H1 (cell line): ENCODE measurements around the gene ARL8A. TPM values are rescaled to one million over a fixed set of nuclear protein-coding genes. Genes with fewer than 3 reads are reported as not detected.
A peak's percentile ranks its signal among the peaks of the same experiment; 100 is the strongest.

Experiments used
- CTCF ChIA-PET: fragments of 300-600 bp; sonication (Branson Sonifier 250); formaldehyde crosslinking; loops from one replicate; lab custom pipeline; 2021; ENCODE audit not compliant: partially characterized antibody; lab: Charles Lee
- POLR2A ChIA-PET: fragments of 300-600 bp; sonication (Branson Sonifier 250); formaldehyde crosslinking; loops from one replicate; lab custom pipeline; 2021; ENCODE audit warnings: inconsistent platforms; ENCODE audit not compliant: partially characterized antibody; lab: Charles Lee
- DNase-seq, 2 experiments: peaks; one replicate each; pipeline versions ENCODE4 v3.0.0 to v3.0.0-alpha.2; 2010 to 2022; ENCODE audit warnings: low spot score in 2 of 2, low read depth in 1 of 2, mixed read lengths in 1 of 2
- FAIRE-seq: peaks from 2 replicates; lab custom pipeline; 2011; peaks lifted over from hg19 to GRCh38; lab: Jason Lieb, UNC
- H2AFZ ChIP-seq: 2 replicates; pipeline ENCODE4 v1.8.1; 2012; ENCODE audit warnings: low read length, inconsistent platforms
- H2AK5ac ChIP-seq: 2 replicates; pipeline ENCODE4 v1.6.1; 2013; ENCODE audit warnings: low read depth, low read length
- H2BK120ac ChIP-seq: replicated peaks from 2 replicates; pipeline ENCODE3; 2013; ENCODE audit warnings: low read depth, low read length, inconsistent platforms
- H2BK12ac ChIP-seq: 2 replicates; pipeline ENCODE4 v1.6.1; 2013; ENCODE audit warnings: low read depth, low read length
- H2BK15ac ChIP-seq: 2 replicates; pipeline ENCODE4 v1.6.1; 2013; ENCODE audit warnings: low read length
- H2BK20ac ChIP-seq: 2 replicates; pipeline ENCODE4 v1.6.1; 2013; ENCODE audit warnings: low read length
- H2BK5ac ChIP-seq: 2 replicates; pipeline ENCODE4 v1.6.1; 2013; ENCODE audit warnings: low read depth, low read length
- H3K14ac ChIP-seq: 2 replicates; pipeline ENCODE4 v1.6.1; 2013; ENCODE audit warnings: inconsistent platforms; ENCODE audit not compliant: insufficient read length
- H3K18ac ChIP-seq: 2 replicates; pipeline ENCODE4 v1.6.1; 2013; ENCODE audit warnings: low read length; ENCODE audit errors: extremely low read depth
- H3K23ac ChIP-seq: 2 replicates; pipeline ENCODE4 v1.6.1; 2013; ENCODE audit warnings: inconsistent platforms; ENCODE audit not compliant: insufficient read length
- H3K23me2 ChIP-seq: 2 replicates; pipeline ENCODE4 v1.6.1; 2013; ENCODE audit warnings: low read depth, low read length
- H3K27ac ChIP-seq: 2 replicates; pipeline ENCODE4 v1.6.1; 2011; ENCODE audit warnings: low read depth, low read length, inconsistent platforms
- H3K27me3 ChIP-seq, 4 experiments: replicated peaks in 1 of 4; 1 replicate in 1 of 4; 2 replicates in 3 of 4; pipeline versions ENCODE4 v1.6.1 to v1.8.1; 2011 to 2013; ENCODE audit warnings: low read length in 3 of 4, mild to moderate bottlenecking in 3 of 4, inconsistent platforms in 2 of 4, mixed read lengths in 2 of 4, moderate library complexity in 1 of 4; ENCODE audit not compliant: control insufficient read depth in 3 of 4, insufficient read depth in 3 of 4; ENCODE audit errors: extremely low read depth in 1 of 4
- H3K36me3 ChIP-seq, 4 experiments: 2 replicates each; pipeline versions ENCODE4 v1.6.1 to v1.8.1; 2011 to 2013; ENCODE audit warnings: mild to moderate bottlenecking in 4 of 4, low read length in 3 of 4, moderate library complexity in 2 of 4, control low read depth in 1 of 4, inconsistent platforms in 1 of 4; ENCODE audit not compliant: insufficient read depth in 4 of 4, control insufficient read depth in 2 of 4
- H3K4ac ChIP-seq: replicated peaks from 2 replicates; pipeline ENCODE3; 2013; ENCODE audit warnings: low read length, low read depth, mixed read lengths, inconsistent platforms; ENCODE audit not compliant: insufficient read length
- H3K4me1 ChIP-seq, 4 experiments: replicated peaks in 1 of 4; 1 replicate in 1 of 4; 2 replicates in 3 of 4; pipeline versions ENCODE4 v1.6.1 to v1.8.1; 2011 to 2013; ENCODE audit warnings: low read length in 3 of 4, inconsistent platforms in 2 of 4, mixed read lengths in 1 of 4; ENCODE audit not compliant: insufficient read depth in 4 of 4, control insufficient read depth in 3 of 4
- H3K4me2 ChIP-seq, 2 experiments: 2 replicates each; pipeline versions ENCODE4 v1.6.1 to v1.8.1; 2011 to 2013; ENCODE audit warnings: low read depth in 2 of 2, low read length in 2 of 2, control low read depth in 1 of 2, inconsistent platforms in 1 of 2, mild to moderate bottlenecking in 1 of 2; ENCODE audit not compliant: insufficient read depth in 1 of 2
- H3K4me3 ChIP-seq, 4 experiments: fragments of 200-600, 300-600 bp in 1 of 4; sonication (generic), shearing (Covaris generic), sonication (Bioruptor Twin) in 1 of 4; 2 replicates each; pipeline versions ENCODE4 v1.5.1 to v1.8.1; 2011 to 2016; ENCODE audit warnings: low read length in 4 of 4, low read depth in 3 of 4, control low read depth in 2 of 4, inconsistent platforms in 2 of 4, mild to moderate bottlenecking in 2 of 4, mixed read lengths in 1 of 4, moderate library complexity in 1 of 4; ENCODE audit not compliant: insufficient read depth in 2 of 4; ENCODE audit errors: extremely low read depth in 1 of 4
- H3K56ac ChIP-seq: replicated peaks from 2 replicates; pipeline ENCODE3; 2013; ENCODE audit warnings: low read depth, mild to moderate bottlenecking, mixed read lengths, low read length, inconsistent platforms; ENCODE audit not compliant: insufficient read length
- H3K79me1 ChIP-seq: 2 replicates; pipeline ENCODE4 v1.6.1; 2013; ENCODE audit warnings: low read depth, low read length, control low read depth
- H3K79me2 ChIP-seq, 2 experiments: 2 replicates each; pipeline versions ENCODE4 v1.6.1 to v1.8.1; 2012 to 2013; ENCODE audit warnings: low read length in 2 of 2, mild to moderate bottlenecking in 2 of 2, inconsistent platforms in 1 of 2; ENCODE audit not compliant: insufficient read depth in 2 of 2, control insufficient read depth in 1 of 2
- H3K9ac ChIP-seq, 4 experiments: replicated peaks in 1 of 4; 1 replicate in 1 of 4; 2 replicates in 3 of 4; pipeline versions ENCODE4 v1.6.1 to v1.8.1; 2011 to 2013; ENCODE audit warnings: low read depth in 3 of 4, low read length in 3 of 4, control low read depth in 2 of 4, mild to moderate bottlenecking in 2 of 4, moderate library complexity in 2 of 4, inconsistent platforms in 1 of 4; ENCODE audit errors: extremely low read depth in 1 of 4
- H3K9me3 ChIP-seq, 2 experiments: 2 replicates each; pipeline versions ENCODE4 v1.6.1 to v1.8.1; 2012 to 2013; ENCODE audit warnings: mild to moderate bottlenecking in 2 of 2, moderate library complexity in 2 of 2, control low read depth in 1 of 2, inconsistent platforms in 1 of 2, low read depth in 1 of 2, low read length in 1 of 2, mixed read lengths in 1 of 2; ENCODE audit not compliant: insufficient read depth in 2 of 2
- H4K20me1 ChIP-seq, 2 experiments: replicated peaks in 1 of 2; 2 replicates each; pipeline versions ENCODE3 to v1.8.1; 2011 to 2013; ENCODE audit warnings: inconsistent platforms in 2 of 2, low read length in 2 of 2, mild to moderate bottlenecking in 1 of 2; ENCODE audit not compliant: insufficient read depth in 2 of 2, control insufficient read depth in 1 of 2
- H4K5ac ChIP-seq: 2 replicates; pipeline ENCODE4 v1.6.1; 2013; ENCODE audit warnings: low read length, low read depth, mixed read lengths, inconsistent platforms; ENCODE audit not compliant: insufficient read length
- H4K8ac ChIP-seq: 2 replicates; pipeline ENCODE4 v1.8.0; 2013; ENCODE audit warnings: mild to moderate bottlenecking, moderate library complexity, low read length, inconsistent platforms; ENCODE audit not compliant: insufficient read depth; ENCODE audit errors: extremely low read depth
- H4K91ac ChIP-seq: replicated peaks from 2 replicates; pipeline ENCODE3; 2013; ENCODE audit warnings: low read length, mixed read lengths, inconsistent platforms; ENCODE audit not compliant: insufficient read length
- CTBP2 ChIP-seq: IDR thresholded peaks from 2 replicates; pipeline ENCODE4 v1.7.0; 2011; ENCODE audit warnings: borderline replicate concordance, mild to moderate bottlenecking, moderate library complexity, mixed read lengths, low read length; ENCODE audit not compliant: insufficient read depth, insufficient read length
- EP300 ChIP-seq, 2 experiments: IDR thresholded peaks; 1 replicate in 1 of 2; 2 replicates in 1 of 2; pipeline ENCODE4 v1.6.1; 2011 to 2012; ENCODE audit warnings: low read depth in 2 of 2, low read length in 2 of 2, mild to moderate bottlenecking in 2 of 2, borderline replicate concordance in 1 of 2, inconsistent platforms in 1 of 2, moderate library complexity in 1 of 2
- GABPA ChIP-seq: IDR thresholded peaks from 2 replicates; pipeline ENCODE4 v1.6.1; 2011; ENCODE audit warnings: mild to moderate bottlenecking, low read length, moderate library complexity, borderline replicate concordance; ENCODE audit not compliant: insufficient read depth
- HDAC6 ChIP-seq: IDR thresholded peaks from one replicate; pipeline ENCODE4 v1.7.1; 2012; ENCODE audit warnings: low read depth, mild to moderate bottlenecking, inconsistent platforms, low read length, moderate library complexity
- KDM1A ChIP-seq: fragments of 200-600, 300-600 bp; sonication (generic); IDR thresholded peaks from 2 replicates; pipeline ENCODE4 v1.7.1; 2016; ENCODE audit warnings: mild to moderate bottlenecking, low read length, borderline replicate concordance
- KDM5A ChIP-seq: fragments of 200-600 bp; IDR thresholded peaks from 2 replicates; pipeline ENCODE4 v1.7.1; 2012; ENCODE audit warnings: mild to moderate bottlenecking, low read length, inconsistent platforms, mixed read lengths
- NANOG ChIP-seq: IDR thresholded peaks from 2 replicates; pipeline ENCODE4 v1.6.1; 2011; ENCODE audit warnings: low read length, low read depth, mild to moderate bottlenecking, inconsistent platforms; ENCODE audit not compliant: insufficient read depth, poor library complexity, severe bottlenecking
- SIN3A ChIP-seq, 2 experiments: IDR thresholded peaks in 1 of 2; conservative IDR thresholded peaks in 1 of 2; 2 replicates each; pipeline ENCODE4 v1.6.1; 2011 to 2012; ENCODE audit warnings: low read length in 2 of 2, improper control_type of control experiment in 1 of 2, low read depth in 1 of 2, mild to moderate bottlenecking in 1 of 2
- WGBS, 2 experiments: shearing (Covaris generic) in 1 of 2; methylation state at CpG; one replicate each; pipeline versions ENCODE4 v1.1.6 to v1.1.7; 2013 to 2015; ENCODE audit warnings: low lambda C conversion rate in 2 of 2, mixed read lengths in 2 of 2, inconsistent platforms in 1 of 2, low coverage in 1 of 2, missing lambda C conversion rate in 1 of 2; ENCODE audit not compliant: insufficient replicate concordance in 2 of 2, insufficient coverage in 1 of 2, insufficient read length in 1 of 2; ENCODE audit errors: extremely low coverage in 1 of 2, missing lambda C conversion rate in 1 of 2; 5-methylcytosine and 5-hydroxymethylcytosine counted together
- polyA plus RNA-seq, 7 experiments: library from polyadenylated mRNA; depleted of rRNA in 3 of 7; stranded (reverse) in 5 of 7; unstranded in 2 of 7; fragments of >200 nt in 5 of 7; fragments of 200-250 nt in 2 of 7; gene quantifications; 1 replicate in 5 of 7; 2 replicates in 1 of 7; 4 replicates in 1 of 7; pipeline versions ENCODE4 v1.2.1 to v1.2.3, GENCODE V29; 2011 to 2013; ENCODE audit warnings: missing spikeins in 2 of 7, mixed read lengths in 2 of 7
- total RNA-seq: library from RNA; stranded (reverse); fragmentation: NEBNext Ultra II Directional; extraction: Animal tissue kit (Norgen Biotek cat#: 25700); gene quantifications from 2 replicates; pipeline ENCODE4 v1.2.1, GENCODE V29; 2021
- TF ChIP-seq, protein P1 (sequence below): IDR thresholded peaks from 2 replicates; pipeline ENCODE4 v1.6.1; 2012; ENCODE audit warnings: inconsistent platforms

The ARL8A gene
- total and polyA plus RNA-seq, 2 of the 8 experiments (the other 6 are each of a cell fraction or from before 2014, with no cell fraction given), result 40.3 to 58.7 TPM

DNA sequence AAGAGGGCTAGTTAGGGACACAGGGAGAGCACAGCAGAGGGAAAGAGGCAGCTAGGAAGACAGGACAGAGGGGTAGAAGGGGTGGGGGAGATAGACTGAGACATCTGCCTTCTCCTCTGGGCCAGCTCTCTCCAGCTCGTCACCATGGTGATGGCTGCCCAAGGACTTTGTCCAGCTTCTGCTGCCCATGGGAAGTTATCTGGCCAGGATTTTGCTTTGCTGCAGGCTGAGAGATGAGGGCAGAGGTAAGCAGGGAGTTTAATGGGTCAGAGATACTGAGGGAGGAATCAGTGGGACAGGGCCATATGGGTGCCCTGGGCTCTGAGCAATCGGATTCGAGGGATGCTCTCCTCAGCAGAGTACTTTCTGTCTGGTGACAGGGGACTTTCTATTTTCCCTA is 56.3 kb downstream of the ARL8A start:
- Histone ChIP-seq H3K23ac (no peak overlapping the region), H3K14ac (no peak overlapping the region), H3K79me1 (no peaks in the 10 kb centered on the region), H3K4me2 (no peak overlapping the region), H2AK5ac (no peak overlapping the region), H3K9ac (no peak overlapping the region), H3K27me3 (no peaks in the 10 kb centered on the region), H2AFZ (no peak overlapping the region), H4K8ac (no peak overlapping the region), H3K79me2 (no peaks in the 10 kb centered on the region), H3K56ac (no peak overlapping the region), H3K4me1 (peaks cover 17 to 26% (median 20%) of the 10 kb centered on the region in 4 experiments), H3K18ac (no peak overlapping the region), H3K27ac (no peak overlapping the region), H3K23me2 (peaks cover 5% of the 10 kb centered on the region; the same call in 1 of the 2 replicates), H4K20me1 (no peaks in the 10 kb centered on the region), H3K36me3 (no peaks in the 10 kb centered on the region), H2BK120ac (no peak overlapping the region), H4K91ac (peak overlapping the region; percentile 1), H3K9me3 (no peaks in the 10 kb centered on the region), H4K5ac (no peak overlapping the region), H3K4me3 (no peak overlapping the region), H2BK15ac (no peak overlapping the region), H2BK5ac (no peak overlapping the region; the same call in 1 of the 2 replicates), H2BK20ac (0 out of 2 replicates have a peak overlapping the region, but pooled peaks have one; percentile 21), H3K4ac (no peak overlapping the region), H2BK12ac (peak overlapping the region; percentile 29; the same call in 1 of the 2 replicates)
- ChIA-PET POLR2A (interaction anchor here (1.0 to 5.7 kb wide), 3 partner anchors 72 to 79 kb away, joined by 3 to 45 read pairs (median 3); partner anchors contain the start of gene ELF3), CTCF (interaction anchor here (0.6 to 3.0 kb wide), 11 partner anchors 13 to 226 kb away, joined by 3 to 11 read pairs (median 5); partner anchors contain the start of gene ELF3)
- no peak for DNase-seq
- FAIRE-seq, result no peak
- WGBS, 2 experiments, result 91% methylated on average over 3 of the region's 3 CpGs; no CpG with 5 or more reads in 1 of the 2 experiments
- TF ChIP-seq KDM1A, result no peak
- no peak for TF ChIP-seq EP300 (IDR thresholded peaks at IDR 0.05; ENCODE audit: borderline replicate concordance in 1 of 2, low read depth in 2 of 2, low read length in 2 of 2)
- no peak for TF ChIP-seq CTBP2
- TF ChIP-seq HDAC6, result no peak
- no peak for TF ChIP-seq KDM5A
- no peak for TF ChIP-seq GABPA
- TF ChIP-seq, protein P1, sequence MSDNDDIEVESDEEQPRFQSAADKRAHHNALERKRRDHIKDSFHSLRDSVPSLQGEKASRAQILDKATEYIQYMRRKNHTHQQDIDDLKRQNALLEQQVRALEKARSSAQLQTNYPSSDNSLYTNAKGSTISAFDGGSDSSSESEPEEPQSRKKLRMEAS, result no peak
- no peak for TF ChIP-seq SIN3A (conservative IDR thresholded peaks at IDR 0.05 in 1 of 2, IDR thresholded peaks at IDR 0.05 in 1 of 2; ENCODE audit: low read depth in 1 of 2, low read length in 2 of 2)
- no peak for TF ChIP-seq NANOG
